ENCODE results near the gene MLPH. TPM values are rescaled to one million over a fixed set of nuclear protein-coding genes. Genes with fewer than 3 reads are reported as not detected.

MLPH gene
- total RNA-seq, 2 donors from 2014 or later, result not detected

DNA sequence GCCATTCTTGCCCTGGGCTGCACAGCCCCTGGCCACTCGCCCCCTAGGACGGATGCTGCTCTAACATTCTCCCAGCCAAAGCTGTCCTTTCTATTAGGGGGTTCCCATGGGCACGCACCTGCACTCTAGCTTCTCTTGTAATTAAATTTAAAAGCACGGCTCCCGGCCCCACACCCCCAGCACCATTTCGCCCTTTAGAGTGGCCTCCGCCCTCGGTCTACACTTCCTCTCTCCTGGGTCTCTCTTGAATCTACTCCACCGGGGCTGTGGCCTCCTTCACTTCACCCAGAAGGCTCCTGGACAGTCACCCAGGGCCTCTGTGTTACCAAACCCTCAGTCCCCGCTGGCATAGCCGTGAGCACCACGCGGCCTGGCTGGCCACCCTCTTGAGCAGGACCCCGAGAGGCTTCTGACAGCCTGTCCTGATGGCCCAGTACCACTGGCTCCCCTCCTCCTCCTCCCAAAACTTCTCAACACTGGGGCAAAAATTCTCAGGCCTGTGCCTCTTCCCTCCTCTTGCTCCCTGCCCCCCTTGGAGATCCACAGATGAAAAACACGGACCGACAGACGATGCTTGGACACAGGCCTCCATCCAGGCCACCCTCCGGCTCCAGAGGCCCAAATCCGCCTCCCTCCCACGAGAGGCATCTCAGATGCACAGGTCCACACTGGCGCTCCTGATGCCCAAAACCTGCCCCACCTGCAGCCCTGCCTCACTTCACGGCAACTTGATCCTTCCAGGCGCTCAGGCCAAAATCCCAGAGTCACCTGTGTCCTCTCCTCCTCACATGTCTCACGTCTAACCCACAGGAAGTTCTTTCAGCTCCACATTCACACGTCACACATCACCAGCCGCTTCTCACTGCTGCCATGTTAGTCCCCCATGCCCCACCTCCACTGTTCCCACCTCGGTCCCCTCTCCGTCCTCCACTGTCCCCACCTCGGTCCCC, 110.4 kb downstream of the MLPH start:
- H3K27me3 Mint-ChIP-seq, result no peaks in the 10 kb centered on the region
- DNase-seq, result no peak
- H3K27ac Mint-ChIP-seq, result peak overlapping the region; percentile 59
- H3K9me3 ChIP-seq (ENCODE audit: control insufficient read depth, low read length, poor library complexity, severe bottlenecking), result no peaks in the 10 kb centered on the region
- H3K36me3 Mint-ChIP-seq (ENCODE audit: low read depth), result no peaks in the 10 kb centered on the region
- no peak for ATAC-seq
- H3K4me3 Mint-ChIP-seq, result no peak overlapping the region
- peaks cover 11% of the 10 kb centered on the region for H3K4me1 Mint-ChIP-seq

DNA sequence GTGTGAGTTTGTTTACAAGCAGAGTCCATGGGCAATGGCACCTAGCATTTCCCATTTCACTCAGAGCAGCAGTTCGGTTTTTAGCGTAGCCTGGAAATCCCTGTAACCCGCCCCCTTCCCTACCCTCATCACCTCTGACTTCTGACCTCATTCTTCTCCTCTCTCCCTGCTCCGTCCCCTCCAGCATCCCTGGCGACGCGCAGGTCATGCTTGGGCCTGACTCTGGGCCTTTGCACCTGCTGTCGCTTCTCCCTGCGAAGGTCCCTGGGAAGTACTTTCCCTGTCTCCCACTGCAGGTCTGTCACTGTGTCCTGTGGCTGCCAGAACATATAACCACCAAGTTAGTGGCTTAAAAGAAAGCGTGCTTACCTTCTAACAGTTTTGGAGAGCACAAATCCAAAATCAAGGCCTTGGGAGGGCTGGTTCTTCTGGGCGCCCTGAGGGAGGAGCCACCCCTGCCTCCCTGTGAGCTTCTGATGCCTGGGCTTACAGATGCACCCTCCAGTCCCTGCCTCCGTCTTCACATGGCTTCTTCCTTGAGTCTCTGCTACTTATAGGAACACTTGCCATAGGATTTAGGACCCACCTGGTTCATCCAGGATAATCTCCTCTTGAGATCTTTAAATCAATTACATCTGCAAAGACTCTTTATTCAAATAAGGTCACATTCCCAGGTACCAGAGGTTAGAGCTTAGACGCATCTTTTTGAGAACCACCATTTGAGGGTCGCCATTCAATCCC, 111.6 kb downstream of the MLPH start:
- peaks cover 22% of the 10 kb centered on the region for H3K4me1 Mint-ChIP-seq
- no peaks in the 10 kb centered on the region for H3K27me3 Mint-ChIP-seq
- H3K9me3 ChIP-seq (ENCODE audit: control insufficient read depth, low read length, poor library complexity, severe bottlenecking), result no peaks in the 10 kb centered on the region
- DNase-seq (no peak), ATAC-seq (no peak)
- H3K36me3 Mint-ChIP-seq (ENCODE audit: low read depth), result no peaks in the 10 kb centered on the region
- peak overlapping the region; percentile 97 for H3K27ac Mint-ChIP-seq
- H3K4me3 Mint-ChIP-seq, result no peak overlapping the region

DNA sequence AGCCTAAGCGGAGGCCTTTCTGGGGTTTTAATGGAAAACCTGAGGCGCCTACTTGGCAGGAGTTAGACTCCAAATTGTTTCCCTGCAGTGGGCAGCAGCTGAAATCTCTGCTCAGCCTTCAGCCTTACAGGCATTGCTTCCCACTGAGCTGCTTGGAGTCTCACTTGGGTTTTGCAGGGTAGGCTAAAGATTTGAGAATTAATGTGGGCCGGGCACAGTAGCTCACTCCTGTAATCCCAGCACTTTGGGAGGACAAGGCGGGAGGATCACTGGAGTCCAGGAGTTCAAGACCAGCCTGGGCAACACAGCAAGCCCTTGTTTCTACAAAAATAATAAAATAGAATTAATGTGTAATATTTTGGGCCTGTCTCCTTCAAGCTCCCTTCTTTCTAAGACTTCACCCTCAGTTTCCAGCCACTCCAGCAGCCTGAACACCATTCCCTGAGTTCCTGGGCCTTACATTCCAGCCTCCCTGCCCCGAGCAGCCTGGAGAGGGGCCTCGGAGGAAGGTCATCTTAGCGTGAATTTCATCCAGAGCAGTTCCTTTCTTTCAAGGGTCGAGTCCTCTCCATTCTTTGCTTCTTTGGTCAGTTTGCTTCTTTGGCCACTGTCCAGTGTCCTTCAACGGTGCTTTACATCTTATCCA, 112.5 kb downstream of the MLPH start:
- Mint-ChIP-seq H3K27ac (peak overlapping the region; percentile 97), H3K4me3 (no peak overlapping the region), H3K36me3 (ENCODE audit: low read depth) (no peaks in the 10 kb centered on the region), H3K27me3 (no peaks in the 10 kb centered on the region), H3K4me1 (peaks cover 26% of the 10 kb centered on the region)
- no peaks in the 10 kb centered on the region for H3K9me3 ChIP-seq (ENCODE audit: control insufficient read depth, low read length, poor library complexity, severe bottlenecking)
- ATAC-seq, result no peak
- DNase-seq, result no peak

DNA sequence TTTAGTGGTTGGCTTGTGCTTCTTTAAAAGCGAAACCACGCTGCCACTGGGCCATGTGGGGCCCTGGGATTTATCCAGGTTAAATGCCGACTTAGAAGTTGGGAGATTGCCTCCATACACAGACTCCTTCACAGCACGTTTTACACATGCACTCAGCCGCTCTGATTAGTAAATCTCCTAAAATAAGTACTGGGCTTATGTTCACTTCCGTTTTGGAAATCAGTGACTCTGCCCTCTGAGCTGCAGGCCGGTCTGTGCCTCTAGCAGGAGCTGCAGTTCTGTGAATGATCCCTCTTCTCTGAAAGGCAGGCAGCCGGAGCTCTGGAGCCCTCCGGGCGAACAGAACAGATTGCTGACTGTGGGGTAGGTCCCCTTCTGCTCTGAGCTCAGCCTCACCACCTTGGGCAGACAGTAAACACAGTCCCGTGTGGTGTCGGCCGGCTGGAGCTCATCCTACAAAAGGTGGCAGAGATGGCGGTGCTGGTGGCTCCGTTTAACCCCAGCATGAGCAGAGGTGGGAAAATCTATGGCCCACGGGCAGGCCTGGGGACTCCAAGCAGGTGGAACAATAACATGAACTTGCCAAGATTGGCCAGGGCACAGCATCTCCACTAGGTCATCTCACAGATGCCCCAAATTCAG, 113.3 kb downstream of the MLPH start:
- H3K9me3 ChIP-seq (ENCODE audit: control insufficient read depth, low read length, poor library complexity, severe bottlenecking), result no peaks in the 10 kb centered on the region
- no peak for DNase-seq
- no peaks in the 10 kb centered on the region for H3K36me3 Mint-ChIP-seq (ENCODE audit: low read depth)
- H3K27me3 Mint-ChIP-seq, result no peaks in the 10 kb centered on the region
- ATAC-seq, result no peak
- H3K4me3 Mint-ChIP-seq, result no peak overlapping the region
- peak overlapping the region; percentile 97 for H3K27ac Mint-ChIP-seq
- peaks cover 26% of the 10 kb centered on the region for H3K4me1 Mint-ChIP-seq

DNA sequence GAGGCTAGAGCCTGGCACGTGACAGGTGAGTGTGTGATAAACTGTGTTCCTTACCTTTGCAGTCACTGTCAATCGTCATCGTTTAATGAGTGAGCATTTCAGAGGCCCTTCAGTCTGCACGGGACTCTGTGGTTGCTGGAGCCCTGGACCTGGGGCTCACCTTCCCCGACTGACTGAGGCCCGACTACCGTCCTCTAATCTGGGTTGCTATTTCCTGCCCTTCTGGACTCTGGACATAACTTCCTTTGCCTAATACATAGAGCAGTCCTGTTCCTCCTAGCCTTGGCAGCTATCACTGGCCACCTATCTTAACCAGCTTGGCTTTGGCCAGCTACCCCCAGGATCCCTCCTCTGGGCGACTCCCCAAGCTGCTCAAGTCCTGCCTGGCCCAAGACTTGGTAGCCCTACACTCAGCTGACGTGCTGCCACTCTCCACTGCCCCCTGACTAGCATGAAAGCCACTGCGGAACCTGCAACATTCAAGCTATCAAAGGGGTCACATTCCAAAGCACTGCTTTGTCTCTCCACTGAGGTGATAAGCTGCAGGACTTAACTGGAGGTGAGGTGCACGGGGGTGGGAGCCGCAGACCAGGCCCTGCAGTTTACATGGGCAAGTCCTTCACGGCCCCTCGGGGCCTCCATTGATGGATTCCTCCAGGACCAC, 114.5 kb downstream of the MLPH start:
- ATAC-seq (no peak), DNase-seq (no peak)
- Mint-ChIP-seq H3K4me3 (no peak overlapping the region), H3K36me3 (ENCODE audit: low read depth) (no peaks in the 10 kb centered on the region), H3K27ac (peak overlapping the region; percentile 97), H3K4me1 (peaks cover 26% of the 10 kb centered on the region), H3K27me3 (no peaks in the 10 kb centered on the region)
- H3K9me3 ChIP-seq (ENCODE audit: control insufficient read depth, low read length, poor library complexity, severe bottlenecking), result no peaks in the 10 kb centered on the region

DNA sequence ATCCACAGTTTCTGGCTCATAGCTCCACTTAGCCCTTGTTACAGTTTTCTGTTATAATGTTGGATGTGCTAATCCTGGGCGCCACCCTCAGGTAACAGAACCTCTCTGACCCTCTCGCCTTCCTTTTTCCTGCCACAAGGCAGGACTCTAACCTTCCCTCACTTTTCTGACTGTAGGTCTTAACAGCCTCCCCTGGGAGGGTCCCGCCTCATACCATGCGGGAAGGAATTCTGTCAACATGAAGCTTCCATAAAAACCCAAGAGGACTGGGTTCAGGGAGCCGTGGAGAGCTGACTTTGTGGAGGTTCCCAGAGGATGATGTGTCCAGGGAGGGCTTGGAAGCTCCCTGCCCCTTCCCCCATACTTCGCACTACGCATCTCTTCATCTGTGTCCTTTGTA, 115.4 kb downstream of the MLPH start:
- ATAC-seq (no peak), DNase-seq (no peak)
- H3K27me3 Mint-ChIP-seq, result peaks cover under 1% of the 10 kb centered on the region
- H3K4me3 Mint-ChIP-seq, result no peak overlapping the region
- H3K36me3 Mint-ChIP-seq (ENCODE audit: low read depth), result no peaks in the 10 kb centered on the region
- H3K4me1 Mint-ChIP-seq, result peaks cover 25% of the 10 kb centered on the region
- H3K27ac Mint-ChIP-seq, result peak overlapping the region; percentile 97
- H3K9me3 ChIP-seq (ENCODE audit: control insufficient read depth, low read length, poor library complexity, severe bottlenecking), result no peaks in the 10 kb centered on the region

DNA sequence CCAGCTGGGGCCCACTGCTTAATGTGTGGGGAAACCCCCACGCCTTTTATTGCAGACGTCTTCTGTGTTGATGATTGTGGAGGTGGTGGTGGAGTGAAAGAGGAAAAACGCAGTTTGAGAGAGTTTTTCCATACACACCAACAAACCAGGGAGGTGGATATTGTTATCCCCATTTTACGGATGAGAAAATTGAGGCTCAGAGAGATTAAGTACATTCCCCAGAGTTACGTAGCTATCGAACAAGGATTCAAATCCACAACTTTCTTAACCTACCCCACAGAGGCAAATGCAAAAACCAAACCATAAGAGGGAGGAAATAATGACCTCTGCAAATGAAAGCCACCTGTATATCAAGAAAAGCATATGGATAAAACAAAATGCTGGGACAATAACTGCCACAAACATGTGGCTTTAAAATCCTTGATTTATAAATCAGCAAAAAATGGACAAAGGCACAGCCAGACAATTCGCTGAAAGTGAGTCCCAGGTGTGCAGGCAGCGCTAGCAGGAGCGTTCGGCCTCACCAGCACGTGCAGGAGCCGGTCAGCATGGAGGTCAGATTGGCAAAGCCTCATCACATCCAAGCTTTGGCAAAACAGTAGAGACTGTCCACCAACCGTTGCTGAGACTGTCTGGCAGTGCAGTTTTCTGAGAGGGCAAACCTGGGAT, 116.1 kb downstream of the MLPH start:
- peaks cover 25% of the 10 kb centered on the region for H3K4me1 Mint-ChIP-seq
- H3K36me3 Mint-ChIP-seq (ENCODE audit: low read depth), result no peaks in the 10 kb centered on the region

DNA sequence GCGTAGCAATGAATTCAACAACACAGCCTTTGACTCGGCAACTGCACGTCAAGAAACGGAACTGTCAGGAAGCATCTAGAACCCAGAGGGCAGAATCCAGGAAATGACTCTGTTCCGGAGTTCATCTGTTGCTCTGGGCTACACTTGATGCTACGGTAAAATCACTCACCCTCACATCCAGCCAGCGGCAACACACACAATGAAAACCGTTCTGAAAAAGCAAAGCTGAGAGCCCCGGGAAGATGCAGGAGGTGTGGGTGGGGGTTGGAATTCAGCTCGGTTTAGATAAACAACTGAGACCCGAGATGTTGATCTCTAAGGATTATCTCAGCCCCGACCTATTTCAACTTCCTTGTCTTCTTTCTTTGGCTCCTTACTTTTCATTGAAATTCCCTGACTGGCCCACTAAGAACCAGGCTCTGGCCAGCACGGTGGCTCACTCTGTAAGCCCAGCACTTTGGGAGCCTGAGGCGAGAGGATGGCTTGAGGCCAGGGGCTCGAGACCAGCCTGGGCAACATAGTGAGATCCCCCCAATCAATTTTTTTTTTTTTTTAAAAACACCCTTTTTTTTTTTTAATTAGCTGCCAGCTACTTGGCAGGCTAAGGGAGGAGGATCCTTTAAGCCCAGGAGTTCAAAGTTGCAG, 116.8 kb downstream of the MLPH start:
- peaks cover 23% of the 10 kb centered on the region for H3K4me1 Mint-ChIP-seq
- H3K27ac Mint-ChIP-seq, result peak overlapping the region; percentile 97
- peaks cover 9% of the 10 kb centered on the region for H3K27me3 Mint-ChIP-seq
- no peaks in the 10 kb centered on the region for H3K36me3 Mint-ChIP-seq (ENCODE audit: low read depth)
- ATAC-seq (peak; percentile 99), DNase-seq (peak in 2 of 3 donors; percentile 25 to 45)
- H3K4me3 Mint-ChIP-seq, result peak overlapping the region; percentile 84
- H3K9me3 ChIP-seq (ENCODE audit: control insufficient read depth, low read length, poor library complexity, severe bottlenecking), result no peaks in the 10 kb centered on the region

More for the DNA sequence above, 116.1 kb downstream of the MLPH start:
- Mint-ChIP-seq H3K27me3 (peaks cover 8% of the 10 kb centered on the region), H3K27ac (peak overlapping the region; percentile 97), H3K4me3 (peak overlapping the region; percentile 84)
- no peaks in the 10 kb centered on the region for H3K9me3 ChIP-seq (ENCODE audit: control insufficient read depth, low read length, poor library complexity, severe bottlenecking)
- no peak for ATAC-seq
- DNase-seq, result no peak

DNA sequence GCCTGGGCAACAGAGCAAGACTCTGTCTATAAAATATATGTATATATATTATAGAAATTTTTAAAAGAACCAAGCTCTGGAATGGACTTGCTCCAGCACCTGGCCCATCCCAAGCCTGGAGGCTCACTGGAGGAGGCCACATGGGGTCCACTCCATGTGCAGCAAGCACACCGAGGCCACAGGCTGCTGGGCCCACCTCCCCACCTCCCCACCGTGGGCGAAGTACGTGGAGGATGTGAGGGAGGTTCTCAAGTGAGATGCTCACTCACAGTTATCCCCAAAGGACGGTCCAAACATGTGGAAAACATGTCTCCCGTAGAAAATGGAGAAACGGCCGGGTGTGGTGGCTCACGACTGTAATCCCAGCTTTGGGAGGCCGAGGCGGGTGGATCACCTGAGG, 117.3 kb downstream of the MLPH start:
- no peaks in the 10 kb centered on the region for H3K36me3 Mint-ChIP-seq (ENCODE audit: low read depth)
- no peaks in the 10 kb centered on the region for H3K9me3 ChIP-seq (ENCODE audit: control insufficient read depth, low read length, poor library complexity, severe bottlenecking)
- H3K4me3 Mint-ChIP-seq, result no peak overlapping the region
- no peak for ATAC-seq
- DNase-seq, result no peak
- H3K27me3 Mint-ChIP-seq, result peaks cover 10% of the 10 kb centered on the region
- H3K27ac Mint-ChIP-seq, result peak overlapping the region; percentile 97
- H3K4me1 Mint-ChIP-seq, result peaks cover 23% of the 10 kb centered on the region
